ENCODE data around the gene CSNK2A3.

DNA sequence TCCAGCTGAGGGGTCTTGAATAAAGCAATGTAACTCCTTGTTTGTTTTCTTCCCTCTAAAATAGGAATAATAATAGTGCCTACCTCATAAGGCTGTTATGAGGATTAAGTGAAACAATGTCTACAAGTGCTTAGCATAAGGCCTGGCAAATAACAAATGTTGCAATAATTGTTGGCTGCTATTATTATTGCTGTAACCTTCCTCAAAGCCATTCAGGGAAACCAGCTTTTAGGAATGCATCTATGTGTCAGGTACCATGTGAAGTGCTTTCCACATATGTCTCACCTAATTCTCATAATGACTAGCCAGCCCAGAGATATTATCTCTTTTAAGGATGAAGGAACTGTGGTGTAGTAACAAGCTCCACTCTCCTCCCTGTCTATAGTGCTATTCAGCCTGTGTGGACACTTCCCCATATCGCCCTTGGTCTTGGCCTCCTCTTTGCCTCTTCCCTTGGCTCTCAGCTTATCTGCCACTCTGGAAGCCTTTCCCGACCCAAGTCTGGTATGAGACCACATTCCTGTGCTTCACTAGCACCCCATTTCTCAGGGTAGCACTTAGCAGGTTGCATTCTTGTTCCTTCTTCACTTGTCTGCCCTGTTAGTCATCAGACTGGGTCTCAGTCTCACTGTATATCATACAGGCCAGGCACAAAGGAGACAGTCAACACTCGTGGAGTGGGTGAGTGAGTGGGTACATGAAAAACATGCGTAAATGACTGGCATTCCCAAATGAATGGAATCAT is 23.8 kb downstream of the CSNK2A3 start:
- TF ChIP-seq POLR2A (IDR thresholded peaks at IDR 0.05; ENCODE audit: low read depth, low read length) (no peak), TAF1 (IDR thresholded peaks at IDR 0.05; ENCODE audit: borderline replicate concordance, low read depth, low read length) (no peak), POLR2AphosphoS5 (IDR thresholded peaks at IDR 0.05; ENCODE audit: low read depth, low read length) (no peak)

Data from GM12892 (cell line).